HG03066 (cell line): ENCODE results near the gene EPHA2.
"Not testable (repeated sequence)": the region's sequence is repeated elsewhere in the genome, so short reads cannot be mapped to it uniquely, and the experiment has no call there.

Experiments used
- ATAC-seq: cut with Tn5 transposase; IDR thresholded peaks from one replicate; pipeline ENCODE4 v1.9.1; 2021; ENCODE audit warnings: low read depth; ENCODE audit not compliant: unreplicated experiment

The EPHA2 gene

GRCh38 chr1:16107039-16107438 is 48.8 kb downstream of the EPHA2 start:
- ATAC-seq: not testable (repeated sequence)

DNA sequence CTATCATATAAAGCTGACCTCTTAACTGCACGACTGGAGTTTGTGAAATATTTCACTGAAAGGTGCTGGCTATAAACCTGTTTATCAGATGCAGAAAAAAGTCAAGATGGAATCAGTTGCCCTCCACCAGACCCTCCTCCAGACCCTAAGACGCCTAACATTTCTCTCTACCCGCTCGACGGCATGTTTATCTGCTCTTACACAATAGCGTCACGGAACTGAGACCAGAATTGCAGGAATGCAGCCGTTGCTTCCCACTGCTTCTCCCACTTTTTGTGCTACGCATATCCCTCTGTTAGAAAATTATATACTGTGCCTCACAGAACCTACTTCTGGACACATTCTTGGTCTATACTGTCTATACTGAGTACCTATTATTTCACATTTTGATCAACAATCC is 54.2 kb downstream of the EPHA2 start:
- no peak for ATAC-seq

DNA sequence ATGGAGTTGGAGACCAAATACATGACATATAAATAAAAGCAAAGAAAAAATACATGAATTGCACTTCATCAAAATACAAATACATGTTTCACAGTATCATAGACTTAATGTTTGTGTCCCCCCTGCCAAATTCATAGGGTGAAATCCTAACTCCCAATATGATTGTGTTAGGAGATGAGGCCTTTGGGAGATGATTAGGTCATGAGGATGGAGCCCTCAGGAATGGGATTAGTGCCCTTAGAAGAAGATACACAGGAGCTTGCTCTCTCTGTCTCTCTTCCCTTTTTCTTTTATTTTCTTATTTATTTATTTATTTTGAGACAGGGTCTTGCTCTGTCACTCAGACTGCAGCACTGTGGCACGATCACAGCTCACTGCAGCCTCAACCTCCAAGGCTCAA is 56.5 kb downstream of the EPHA2 start:
- no peak for ATAC-seq

- ATAC-seq: no peak
Observed at GRCh38 chr1:16095447-16095846, 60.4 kb downstream of the EPHA2 start.

DNA sequence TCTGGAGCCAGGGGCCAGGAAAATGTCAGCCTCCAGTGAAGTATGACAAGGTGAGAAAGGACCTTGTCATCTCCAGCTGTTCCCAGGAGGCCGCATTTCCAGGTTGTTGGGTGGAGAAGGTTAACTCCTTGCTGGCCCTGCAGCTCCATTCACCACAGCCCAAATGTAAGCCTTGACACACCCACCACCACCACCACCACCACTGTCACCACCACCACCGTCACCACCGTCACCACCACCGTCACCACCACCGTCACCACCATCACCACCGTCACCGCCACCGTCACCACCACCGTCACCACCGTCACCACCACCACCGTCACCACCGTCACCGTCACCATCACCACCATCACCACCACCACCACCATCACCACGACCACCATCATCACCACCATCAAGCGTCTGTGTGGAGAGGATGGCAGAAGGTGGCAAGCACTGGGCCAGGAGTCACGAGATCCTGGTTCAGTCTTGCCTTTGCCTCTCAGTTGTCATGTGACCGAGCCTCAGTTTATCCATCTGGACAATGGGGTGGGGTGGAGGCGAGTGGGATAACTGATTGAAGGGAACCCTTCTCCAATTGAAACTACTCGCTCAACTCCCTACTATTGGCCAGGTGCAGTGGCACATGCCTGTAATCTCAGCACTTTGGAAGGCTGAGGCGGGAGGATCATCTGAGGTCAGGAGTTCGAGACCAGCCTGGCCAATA is 61.3 kb downstream of the EPHA2 start:
- ATAC-seq: no peak

- no peak for ATAC-seq
Observed at GRCh38 chr1:16093611-16094010, 62.3 kb downstream of the EPHA2 start.

DNA sequence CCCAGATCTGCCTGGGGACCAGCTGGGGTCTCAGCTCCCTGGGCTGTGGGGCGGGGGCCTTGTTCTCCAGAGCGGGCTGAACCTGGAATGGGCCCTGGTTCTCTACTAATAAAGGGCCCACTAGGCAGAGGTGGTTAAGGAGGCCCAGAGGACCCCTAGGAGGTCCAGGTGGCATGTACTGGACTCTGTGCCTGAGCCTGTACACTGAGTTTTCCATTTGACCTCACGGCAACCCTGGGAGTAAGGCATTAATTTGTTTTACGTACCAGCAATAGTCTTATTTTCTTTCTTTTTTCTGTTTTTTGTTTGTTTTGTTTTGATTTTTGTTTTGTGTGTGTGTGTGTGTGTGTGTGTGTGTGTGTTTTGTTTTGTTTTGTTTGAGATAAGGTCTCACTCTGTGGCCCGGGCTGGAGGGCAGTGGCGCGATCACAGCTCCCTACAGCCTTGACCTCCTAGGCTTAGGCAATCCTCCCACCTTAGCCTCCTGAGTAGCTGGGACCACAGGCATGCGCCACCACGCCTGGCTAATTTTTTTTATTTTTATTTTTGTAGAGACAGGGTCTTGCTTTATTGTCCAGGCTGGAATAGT is 62.9 kb downstream of the EPHA2 start:
- no peak for ATAC-seq

DNA sequence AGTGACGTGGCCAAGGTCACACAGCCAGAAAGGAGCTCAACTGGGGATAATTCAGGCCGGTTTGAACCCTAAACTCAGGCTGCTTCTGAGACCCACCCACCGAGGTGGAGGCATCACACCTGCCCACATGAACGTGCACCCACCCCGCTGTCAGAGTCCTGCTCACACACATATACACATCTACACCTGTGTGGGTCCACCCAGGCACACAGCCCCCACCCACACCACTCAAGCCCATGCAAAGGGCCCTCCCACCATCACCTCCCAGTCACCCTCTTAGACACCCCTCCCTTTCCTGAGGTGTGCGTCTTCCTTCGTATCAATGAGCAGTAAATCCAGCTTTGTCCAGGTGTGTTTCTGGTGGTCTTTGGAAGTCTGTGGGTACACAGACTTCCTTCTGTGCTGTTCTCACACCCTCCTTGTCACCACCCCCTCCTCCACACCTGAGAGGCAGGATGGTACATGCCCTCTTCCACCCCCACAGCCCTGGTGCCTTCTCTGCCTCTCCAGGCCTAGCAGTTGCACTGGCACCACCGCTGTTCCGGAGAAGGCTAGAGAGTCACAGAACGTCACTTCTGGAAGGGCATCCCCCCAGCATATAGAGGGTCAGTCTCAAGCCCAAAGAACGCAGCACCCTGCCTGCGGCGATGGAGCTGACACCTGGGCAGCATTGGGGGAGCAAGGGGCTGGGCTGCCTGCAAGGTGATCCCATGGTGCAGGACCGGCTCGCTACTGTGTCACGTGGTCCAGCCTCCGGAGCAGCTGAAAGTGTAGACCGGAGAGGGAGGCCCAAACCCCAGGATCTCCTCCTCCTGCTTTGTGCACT is 63.6 kb downstream of the EPHA2 start:
- ATAC-seq: no peak

GRCh38 chr1:16091296-16091695 is 64.6 kb downstream of the EPHA2 start:
- no peak for ATAC-seq

DNA sequence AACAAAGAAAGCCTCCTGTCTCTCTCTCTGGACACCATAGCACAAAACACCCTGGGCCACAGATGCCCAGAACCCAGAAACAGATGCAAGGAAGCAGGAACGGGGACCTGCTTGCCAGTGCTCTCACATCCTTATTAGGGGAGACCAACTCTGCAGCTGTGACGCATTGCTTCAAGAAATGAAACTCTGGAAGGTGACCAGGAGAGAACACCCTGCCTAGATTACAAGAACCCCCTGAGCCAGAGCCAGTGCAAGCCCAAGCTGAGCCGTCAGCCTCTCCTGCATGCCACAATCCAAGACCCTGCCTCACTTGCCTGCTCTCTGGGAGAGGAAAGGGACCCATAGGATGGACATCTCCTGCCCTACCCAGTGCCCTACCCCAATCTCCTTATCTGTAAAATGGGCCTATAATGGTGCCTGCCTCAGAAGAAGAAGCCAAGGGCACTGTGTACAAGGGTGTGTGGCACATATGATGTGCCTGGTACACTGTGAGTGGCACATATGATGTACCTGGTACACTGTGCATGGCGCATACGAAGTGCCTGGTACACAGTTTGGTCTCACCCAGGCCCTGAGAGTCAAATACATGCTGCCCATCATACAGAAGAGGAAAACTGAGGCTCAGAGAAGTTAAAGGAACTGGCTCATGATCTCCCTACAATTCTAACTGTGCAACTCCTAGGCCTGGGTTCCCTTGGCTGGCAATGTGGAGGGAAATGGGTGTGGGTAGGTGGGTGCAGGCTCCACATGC is 65.6 kb downstream of the EPHA2 start:
- no peak for ATAC-seq

DNA sequence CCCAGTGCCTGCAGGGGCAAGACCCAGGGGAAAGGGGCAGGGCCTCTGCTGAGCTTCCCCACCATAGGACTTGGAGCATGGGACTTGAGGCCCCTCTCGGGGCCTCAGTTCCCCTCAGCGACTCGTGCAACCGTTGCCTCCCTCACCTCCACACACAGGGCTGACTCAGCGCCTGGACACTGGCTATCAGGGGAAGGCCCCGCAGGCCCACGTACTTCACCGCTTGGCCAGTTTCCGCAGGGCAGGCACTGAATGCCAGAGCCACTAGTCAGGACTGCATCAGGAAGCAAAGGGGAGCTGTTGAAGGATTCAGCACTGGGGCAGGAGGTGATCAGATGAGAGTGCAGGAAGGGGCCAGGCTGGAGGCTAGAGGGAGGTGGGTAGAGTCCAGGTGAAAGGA is 66.9 kb downstream of the EPHA2 start:
- no peak for ATAC-seq

- no peak for ATAC-seq
Observed at GRCh38 chr1:16088351-16088911, 67.4 kb downstream of the EPHA2 start.

GRCh38 chr1:16087733-16088132 is 68.1 kb downstream of the EPHA2 start:
- ATAC-seq: no peak

DNA sequence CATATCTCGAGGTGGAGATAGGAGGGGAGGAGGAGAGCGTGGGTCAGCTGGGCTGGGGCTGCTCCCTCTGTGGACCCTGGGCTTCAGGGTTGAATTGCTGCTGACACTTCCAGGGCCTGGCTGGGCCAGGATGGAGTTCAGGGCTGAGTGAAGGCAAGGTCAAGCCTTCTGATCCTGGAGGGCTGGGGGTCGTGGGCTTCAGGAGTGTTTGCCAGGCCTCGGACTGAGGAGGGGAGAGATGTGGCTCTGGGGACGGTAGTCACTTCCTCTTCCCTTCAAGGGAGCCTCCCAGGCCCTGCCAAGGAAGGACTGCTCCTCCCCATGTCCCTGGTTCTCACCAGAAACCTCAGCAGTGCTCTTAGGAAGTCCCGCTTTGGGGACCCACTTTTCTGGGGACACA is 70.3 kb downstream of the EPHA2 start:
- no peak for ATAC-seq

GRCh38 chr1:16083486-16083885 is 72.4 kb downstream of the EPHA2 start:
- no peak for ATAC-seq

DNA sequence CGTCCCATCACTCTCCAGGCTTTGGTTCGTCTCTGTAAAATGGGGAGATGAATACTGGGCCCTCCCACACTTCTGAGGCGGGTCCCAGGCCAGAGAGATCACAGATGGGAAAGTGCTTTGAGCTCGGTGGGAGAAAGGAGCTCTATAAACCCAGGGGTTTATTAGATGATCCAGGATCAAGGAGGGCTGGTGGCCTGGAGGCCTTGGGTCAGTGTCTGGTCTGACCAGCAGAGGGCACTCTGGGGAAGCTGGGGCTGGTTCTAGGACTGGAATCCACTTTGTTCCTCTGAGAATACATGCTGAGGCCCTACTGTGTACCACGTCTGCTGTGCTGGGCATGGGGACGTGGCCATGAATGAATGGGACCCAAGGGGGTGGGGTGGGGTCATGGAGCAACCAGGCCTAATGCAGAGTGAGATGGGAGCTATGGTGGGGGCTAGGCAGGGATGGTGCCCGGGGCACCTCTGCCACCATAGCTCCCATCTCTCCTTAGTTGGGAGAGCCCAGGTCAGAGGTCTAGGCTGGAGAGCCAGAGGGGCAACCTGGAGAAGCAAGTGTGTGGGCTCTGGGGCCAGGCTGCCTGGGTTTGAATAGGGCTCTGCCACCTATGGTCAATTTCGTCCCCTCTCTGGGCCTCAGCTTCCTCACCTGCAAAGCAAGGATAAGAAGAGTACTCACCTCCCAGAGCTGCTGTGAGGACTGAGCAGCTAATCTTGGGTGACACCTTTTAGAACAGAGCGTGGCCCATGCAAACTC is 73.4 kb downstream of the EPHA2 start:
- no peak for ATAC-seq

DNA sequence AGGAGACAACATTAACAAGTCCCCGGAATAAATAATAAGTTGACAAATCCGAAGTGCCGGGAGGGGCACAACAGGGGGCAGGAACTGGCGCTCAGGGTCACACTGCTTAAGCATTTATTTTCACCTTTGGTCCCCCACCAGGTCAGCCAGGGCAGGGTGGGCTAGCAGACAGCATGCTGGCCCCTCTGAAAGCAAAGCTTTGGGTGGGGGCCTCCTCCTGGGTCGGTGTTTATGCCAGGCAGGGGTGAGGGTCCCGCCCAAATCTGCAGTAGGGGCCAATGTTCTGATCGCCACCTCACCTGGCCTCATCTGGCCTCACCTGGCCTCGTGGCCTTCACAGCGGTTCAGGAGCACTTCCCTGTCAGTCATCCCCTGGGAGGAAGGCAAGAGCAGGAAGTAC is 74.2 kb downstream of the EPHA2 start:
- ATAC-seq: no peak

- ATAC-seq: no peak
Observed at GRCh38 chr1:16080422-16081150, 75.3 kb downstream of the EPHA2 start.

DNA sequence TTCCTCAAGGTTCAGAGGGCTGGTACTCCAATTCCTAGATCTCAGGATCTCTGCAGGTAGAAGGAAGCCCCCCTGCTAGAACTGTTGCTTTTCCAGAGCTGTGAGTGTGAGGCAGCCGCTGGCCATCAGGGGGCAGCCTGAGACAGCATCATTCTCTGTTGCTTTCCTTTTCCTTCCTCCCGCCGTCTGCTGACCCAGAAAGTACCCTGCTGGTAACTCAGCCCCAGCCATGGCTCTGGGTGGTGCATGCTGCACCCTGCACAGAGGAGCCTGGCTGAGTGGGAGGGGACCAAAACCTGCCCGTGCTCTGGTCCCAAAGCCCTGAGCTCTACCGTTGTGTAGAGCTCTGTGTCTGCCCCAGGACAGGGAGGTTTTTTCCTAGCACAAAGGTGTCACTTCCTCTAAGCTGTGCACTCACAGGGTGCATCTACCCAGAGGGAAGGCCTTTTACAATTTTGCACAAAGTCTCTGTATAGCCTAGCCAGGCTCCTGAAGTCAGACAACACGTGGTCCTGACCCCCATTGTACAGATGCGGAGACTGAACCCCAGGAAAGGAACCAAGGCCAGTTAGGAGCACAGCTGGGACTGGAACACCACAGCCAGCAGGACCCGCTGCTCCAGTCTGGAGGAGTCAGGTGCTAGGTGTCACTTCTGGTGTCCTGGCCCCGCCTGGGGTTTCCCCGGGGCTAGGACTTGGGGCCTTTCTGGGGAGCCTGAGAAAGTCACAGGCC is 76.8 kb downstream of the EPHA2 start:
- peak; percentile 54 for ATAC-seq
